Measurements from ENCODE around the gene SNRNP35. TPM values are rescaled to one million over a fixed set of nuclear protein-coding genes. Genes with fewer than 3 reads are reported as not detected.
"Not testable (repeated sequence)": the region's sequence is repeated elsewhere in the genome, so short reads cannot be mapped to it uniquely, and the experiment has no call there.

Gene SNRNP35
- total RNA-seq, 3 donors from 2014 or later (not counting 1 experiment from before 2014, with no cell fraction given): 25.6 to 34.8 (median 28.7) TPM

- H3K27me3 Mint-ChIP-seq (ENCODE audit: low read depth in 2 of 2): no peaks in the 10 kb centered on the region
- no peak overlapping the region for H3K4me3 Mint-ChIP-seq
- Histone ChIP-seq H3K4me1 (ENCODE audit: control insufficient read depth, insufficient read depth, low read length) (no peaks in the 10 kb centered on the region), H3K27ac (ENCODE audit: low read length) (no peak overlapping the region), H3K4me3 (ENCODE audit: low read length) (no peak overlapping the region), H3K27me3 (ENCODE audit: control insufficient read depth, insufficient read depth, low read length) (no peaks in the 10 kb centered on the region), H3K9me3 (ENCODE audit: control insufficient read depth, insufficient read depth, low read length) (no peaks in the 10 kb centered on the region), H3K36me3 (ENCODE audit: control insufficient read depth, insufficient read depth, low read length) (no peaks in the 10 kb centered on the region)
- H3K9me3 Mint-ChIP-seq: no peaks in the 10 kb centered on the region
- intact Hi-C loops (cut with micrococcal nuclease): no loop called here
- H3K36me3 Mint-ChIP-seq: no peaks in the 10 kb centered on the region
- ATAC-seq: no peak
- WGBS (ENCODE audit: insufficient coverage): 90% methylated on average over 11 of the region's 11 CpGs
- no peak for DNase-seq
- TF ChIP-seq, protein P1, sequence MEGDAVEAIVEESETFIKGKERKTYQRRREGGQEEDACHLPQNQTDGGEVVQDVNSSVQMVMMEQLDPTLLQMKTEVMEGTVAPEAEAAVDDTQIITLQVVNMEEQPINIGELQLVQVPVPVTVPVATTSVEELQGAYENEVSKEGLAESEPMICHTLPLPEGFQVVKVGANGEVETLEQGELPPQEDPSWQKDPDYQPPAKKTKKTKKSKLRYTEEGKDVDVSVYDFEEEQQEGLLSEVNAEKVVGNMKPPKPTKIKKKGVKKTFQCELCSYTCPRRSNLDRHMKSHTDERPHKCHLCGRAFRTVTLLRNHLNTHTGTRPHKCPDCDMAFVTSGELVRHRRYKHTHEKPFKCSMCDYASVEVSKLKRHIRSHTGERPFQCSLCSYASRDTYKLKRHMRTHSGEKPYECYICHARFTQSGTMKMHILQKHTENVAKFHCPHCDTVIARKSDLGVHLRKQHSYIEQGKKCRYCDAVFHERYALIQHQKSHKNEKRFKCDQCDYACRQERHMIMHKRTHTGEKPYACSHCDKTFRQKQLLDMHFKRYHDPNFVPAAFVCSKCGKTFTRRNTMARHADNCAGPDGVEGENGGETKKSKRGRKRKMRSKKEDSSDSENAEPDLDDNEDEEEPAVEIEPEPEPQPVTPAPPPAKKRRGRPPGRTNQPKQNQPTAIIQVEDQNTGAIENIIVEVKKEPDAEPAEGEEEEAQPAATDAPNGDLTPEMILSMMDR (IDR thresholded peaks at IDR 0.05): no peak
- peaks cover 0 to 5% of the 10 kb centered on the region in 2 donors for H3K4me1 Mint-ChIP-seq
- H3K27ac Mint-ChIP-seq: no peak overlapping the region
These were observed 20.1 kb downstream of the SNRNP35 start for GRCh38 chr12:123478069-123478468.

DNA sequence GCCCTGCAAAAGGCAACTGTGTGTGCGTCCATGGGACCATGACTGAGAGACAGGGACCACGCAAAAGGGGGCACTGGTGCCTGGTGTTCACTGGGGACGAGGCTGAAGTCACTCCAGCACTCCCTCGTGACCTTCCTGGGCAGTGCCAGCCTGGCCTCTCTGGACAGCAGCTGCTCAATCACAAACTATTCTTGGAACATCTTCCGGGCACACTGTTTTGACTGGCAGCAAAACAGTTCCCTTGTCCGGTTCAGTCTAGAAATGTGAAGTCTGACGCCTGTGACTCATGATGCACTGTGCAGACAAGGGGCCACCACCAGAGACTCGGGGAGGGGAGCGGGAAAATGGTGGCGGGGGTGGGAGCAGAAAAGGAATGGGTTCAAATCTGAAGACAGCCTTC lies 20.8 kb downstream of the SNRNP35 start:
- Histone ChIP-seq H3K4me3 (ENCODE audit: low read length) (no peak overlapping the region), H3K4me1 (ENCODE audit: control insufficient read depth, insufficient read depth, low read length) (peaks cover 2% of the 10 kb centered on the region), H3K36me3 (ENCODE audit: control insufficient read depth, insufficient read depth, low read length) (no peaks in the 10 kb centered on the region), H3K27me3 (ENCODE audit: control insufficient read depth, insufficient read depth, low read length) (no peaks in the 10 kb centered on the region), H3K9me3 (ENCODE audit: control insufficient read depth, insufficient read depth, low read length) (no peaks in the 10 kb centered on the region), H3K27ac (ENCODE audit: low read length) (no peak overlapping the region)
- H3K27ac Mint-ChIP-seq: no peak overlapping the region
- no peaks in the 10 kb centered on the region for H3K9me3 Mint-ChIP-seq
- no peak overlapping the region for H3K4me3 Mint-ChIP-seq
- H3K4me1 Mint-ChIP-seq: peaks cover 2 to 7% of the 10 kb centered on the region in 2 donors
- H3K27me3 Mint-ChIP-seq (ENCODE audit: low read depth in 2 of 2): no peaks in the 10 kb centered on the region
- DNase-seq (no peak), ATAC-seq (no peak)
- H3K36me3 Mint-ChIP-seq: no peaks in the 10 kb centered on the region
- WGBS (ENCODE audit: insufficient coverage): 95% methylated on average over 10 of the region's 10 CpGs
- intact Hi-C loops (cut with micrococcal nuclease): no loop called here
- TF ChIP-seq, protein P1 (IDR thresholded peaks at IDR 0.05): no peak

GRCh38 chr12:123479442-123480180 lies 21.7 kb downstream of the SNRNP35 start:
- Histone ChIP-seq H3K36me3 (ENCODE audit: control insufficient read depth, insufficient read depth, low read length) (no peaks in the 10 kb centered on the region), H3K4me3 (ENCODE audit: low read length) (no peak overlapping the region), H3K4me1 (ENCODE audit: control insufficient read depth, insufficient read depth, low read length) (peaks cover 9% of the 10 kb centered on the region), H3K27ac (ENCODE audit: low read length) (no peak overlapping the region), H3K27me3 (ENCODE audit: control insufficient read depth, insufficient read depth, low read length) (no peaks in the 10 kb centered on the region), H3K9me3 (ENCODE audit: control insufficient read depth, insufficient read depth, low read length) (no peaks in the 10 kb centered on the region)
- no peak for ATAC-seq
- H3K27ac Mint-ChIP-seq: no peak overlapping the region
- H3K4me3 Mint-ChIP-seq: no peak overlapping the region
- intact Hi-C loops (cut with micrococcal nuclease): no loop called here
- no peaks in the 10 kb centered on the region for H3K9me3 Mint-ChIP-seq
- 87% methylated on average over 14 of the region's 14 CpGs for WGBS (ENCODE audit: insufficient coverage)
- H3K4me1 Mint-ChIP-seq: peaks cover 11 to 15% of the 10 kb centered on the region in 2 donors
- DNase-seq: no peak
- TF ChIP-seq, protein P1 (IDR thresholded peaks at IDR 0.05): no peak
- H3K36me3 Mint-ChIP-seq: no peaks in the 10 kb centered on the region
- H3K27me3 Mint-ChIP-seq (ENCODE audit: low read depth in 2 of 2): no peaks in the 10 kb centered on the region

GRCh38 chr12:123481251-123481650 lies 23.3 kb downstream of the SNRNP35 start:
- peaks cover 15 to 19% of the 10 kb centered on the region in 2 donors for H3K4me1 Mint-ChIP-seq
- ATAC-seq, H3K27ac Mint-ChIP-seq: not testable (repeated sequence)

More at GRCh38 chr12:123481251-123481650, 23.3 kb downstream of the SNRNP35 start:
- H3K4me1 ChIP-seq (ENCODE audit: control insufficient read depth, insufficient read depth, low read length); H3K9me3 ChIP-seq (ENCODE audit: control insufficient read depth, insufficient read depth, low read length); DNase-seq; H3K36me3 Mint-ChIP-seq; H3K36me3 ChIP-seq (ENCODE audit: control insufficient read depth, insufficient read depth, low read length); H3K27me3 Mint-ChIP-seq (ENCODE audit: low read depth in 2 of 2); H3K27ac ChIP-seq (ENCODE audit: low read length); intact Hi-C loops (cut with micrococcal nuclease); H3K9me3 Mint-ChIP-seq; H3K4me3 Mint-ChIP-seq; H3K4me3 ChIP-seq (ENCODE audit: low read length); H3K27me3 ChIP-seq (ENCODE audit: control insufficient read depth, insufficient read depth, low read length): not testable (repeated sequence)
- WGBS (ENCODE audit: insufficient coverage): 97% methylated on average over 5 of the region's 5 CpGs
